ENCODE measurements around the gene PRAMEF17.

- TF ChIP-seq CTCF (IDR thresholded peaks at IDR 0.05): no peak
- TF ChIP-seq EP300 (IDR thresholded peaks at IDR 0.05): no peak
- TF ChIP-seq POLR2A (IDR thresholded peaks at IDR 0.05): no peak
These were observed 42.8 kb downstream of the PRAMEF17 start for GRCh38 chr1:13432251-13432650.

Data from tibial nerve (tissue), 4 donors.